K562 (cell line): ENCODE measurements around the gene CBFA2T2. TPM values are rescaled to one million over a fixed set of nuclear protein-coding genes. Genes with fewer than 3 reads are reported as not detected.

Experiments used
- CBFA2T2 ChIP-seq: fragments of 450-650 bp; conservative IDR thresholded peaks from 2 replicates; pipeline ENCODE4 v1.6.1; 2017; ENCODE audit warnings: mild to moderate bottlenecking
- CXXC5 ChIP-seq: fragments of 250-450 bp; sonication (Bioruptor Pico); IDR thresholded peaks from 2 replicates; pipeline ENCODE4 v1.8.0; 2022; ENCODE audit warnings: inconsistent platforms, mild to moderate bottlenecking, moderate library complexity
- EP400 ChIP-seq: fragments of 450-650 bp; IDR thresholded peaks from 2 replicates; pipeline ENCODE4 v1.6.1; 2017; ENCODE audit warnings: antibody characterized with exemption, mild to moderate bottlenecking, moderate library complexity
- ETS2 ChIP-seq: IDR thresholded peaks from 2 replicates; pipeline ENCODE4 v1.6.1; 2016; ENCODE audit warnings: borderline replicate concordance, missing genetic modification characterization, mild to moderate bottlenecking, moderate library complexity, missing compliant biosample characterization; ENCODE audit not compliant: poor library complexity, severe bottlenecking
- ETV5 ChIP-seq: sonication (generic); formaldehyde crosslinking; IDR thresholded peaks from 2 replicates; pipeline ENCODE4 v1.4.0; 2020; ENCODE audit warnings: low read depth, mild to moderate bottlenecking, missing genetic modification reagents
- GABPA ChIP-seq: fragments of 200-800 bp; sonication (Bioruptor generic); conservative IDR thresholded peaks from 2 replicates; pipeline ENCODE4 v1.6.1; 2016; ENCODE audit warnings: low read depth, missing genetic modification characterization, missing compliant biosample characterization
- HMGN3 ChIP-seq: IDR thresholded peaks from 2 replicates; pipeline ENCODE4 v1.6.1; 2011; ENCODE audit warnings: borderline replicate concordance, low read depth, mild to moderate bottlenecking, mixed read lengths, low read length; ENCODE audit not compliant: insufficient read length; ENCODE audit errors: extremely low read depth
- KLF16 ChIP-seq: IDR thresholded peaks from 2 replicates; pipeline ENCODE4 v1.6.1; 2016; ENCODE audit warnings: antibody characterized with exemption
- L3MBTL2 ChIP-seq: fragments of 450-650 bp; IDR thresholded peaks from 2 replicates; pipeline ENCODE4 v1.6.1; 2016; ENCODE audit warnings: mild to moderate bottlenecking, moderate library complexity
- MTA2 ChIP-seq: fragments of 450-650 bp; IDR thresholded peaks from 2 replicates; pipeline ENCODE4 v1.6.1; 2016; ENCODE audit warnings: low read depth
- NRF1 ChIP-seq, 2 experiments: fragments of 450-650 bp; IDR thresholded peaks in 1 of 2; conservative IDR thresholded peaks in 1 of 2; 2 replicates each; pipeline ENCODE4 v1.6.1; 2014; ENCODE audit warnings: mild to moderate bottlenecking in 2 of 2
- RCOR1 ChIP-seq, 2 experiments: IDR thresholded peaks; 2 replicates each; pipeline ENCODE4 v1.6.1; 2012; ENCODE audit warnings: low read depth in 2 of 2, low read length in 2 of 2, borderline replicate concordance in 1 of 2, improper control_type of control experiment in 1 of 2
- SMAD4 ChIP-seq: fragments of 250-450 bp; sonication (Bioruptor Pico); conservative IDR thresholded peaks from 2 replicates; pipeline ENCODE4 v1.8.0; 2021; ENCODE audit warnings: inconsistent platforms, mild to moderate bottlenecking, moderate library complexity
- TBL1XR1 ChIP-seq, 2 experiments: IDR thresholded peaks; 2 replicates each; pipeline ENCODE4 v1.6.1; 2012; ENCODE audit warnings: improper control_type of control experiment in 2 of 2, low read length in 2 of 2, mild to moderate bottlenecking in 1 of 2
- TRIM28 ChIP-seq: fragments of 450-650 bp; IDR thresholded peaks from 2 replicates; pipeline ENCODE4 v1.6.1; 2017
- ZSCAN29 ChIP-seq: fragments of 450-650 bp; IDR thresholded peaks from 2 replicates; pipeline ENCODE4 v1.6.1; 2017
- polyA plus RNA-seq, 8 experiments: library from polyadenylated mRNA; depleted of rRNA in 4 of 8; stranded (reverse) in 5 of 8; unstranded in 3 of 8; fragments of >200 nt; fragmentation: Nextera tagmentation in 2 of 8; fragmentation: Illumina TruSeq in 1 of 8; extraction: Ambion mirVana in 2 of 8; extraction: Trizol in 1 of 8; gene quantifications; 2 replicates each; pipeline versions ENCODE4 v1.2.1 to v1.2.3, GENCODE V29; 2011 to 2014; ENCODE audit warnings: inconsistent platforms in 1 of 8, missing spikeins in 1 of 8
- total RNA-seq, 7 experiments: library from RNA; depleted of rRNA in 6 of 7; stranded (reverse); fragments of >200 nt in 6 of 7; fragmentation: Illumina TruSeq in 2 of 7; extraction: Trizol in 2 of 7; gene quantifications; 2 replicates each; pipeline versions ENCODE4 v1.2.1 to v1.2.3, GENCODE V29; 2011 to 2021; ENCODE audit warnings: low replicate concordance in 1 of 7
- TF ChIP-seq, protein P1 (sequence below): fragments of 250-450 bp; sonication (Bioruptor Pico); IDR thresholded peaks from 2 replicates; pipeline ENCODE4 v1.5.0; 2020; ENCODE audit warnings: mild to moderate bottlenecking
- TF ChIP-seq, protein P2 (sequence below): fragments of 200-800 bp; sonication (Bioruptor generic); IDR thresholded peaks from 2 replicates; pipeline ENCODE4 v1.6.1; 2017; ENCODE audit warnings: missing genetic modification characterization, missing compliant biosample characterization
- TF ChIP-seq, protein P3 (sequence below), 2 experiments: IDR thresholded peaks in 1 of 2; conservative IDR thresholded peaks in 1 of 2; 2 replicates each; pipeline ENCODE4 v1.6.1; 2016; ENCODE audit warnings: low read depth in 2 of 2, mild to moderate bottlenecking in 1 of 2, missing compliant biosample characterization in 1 of 2, missing genetic modification characterization in 1 of 2, moderate library complexity in 1 of 2

Gene CBFA2T2
- total and polyA plus RNA-seq, 9 of the 15 experiments (the other 6 are each of a cell fraction or from before 2014, with no cell fraction given), result 0.27 to 9.6 (median 5.8) TPM

DNA sequence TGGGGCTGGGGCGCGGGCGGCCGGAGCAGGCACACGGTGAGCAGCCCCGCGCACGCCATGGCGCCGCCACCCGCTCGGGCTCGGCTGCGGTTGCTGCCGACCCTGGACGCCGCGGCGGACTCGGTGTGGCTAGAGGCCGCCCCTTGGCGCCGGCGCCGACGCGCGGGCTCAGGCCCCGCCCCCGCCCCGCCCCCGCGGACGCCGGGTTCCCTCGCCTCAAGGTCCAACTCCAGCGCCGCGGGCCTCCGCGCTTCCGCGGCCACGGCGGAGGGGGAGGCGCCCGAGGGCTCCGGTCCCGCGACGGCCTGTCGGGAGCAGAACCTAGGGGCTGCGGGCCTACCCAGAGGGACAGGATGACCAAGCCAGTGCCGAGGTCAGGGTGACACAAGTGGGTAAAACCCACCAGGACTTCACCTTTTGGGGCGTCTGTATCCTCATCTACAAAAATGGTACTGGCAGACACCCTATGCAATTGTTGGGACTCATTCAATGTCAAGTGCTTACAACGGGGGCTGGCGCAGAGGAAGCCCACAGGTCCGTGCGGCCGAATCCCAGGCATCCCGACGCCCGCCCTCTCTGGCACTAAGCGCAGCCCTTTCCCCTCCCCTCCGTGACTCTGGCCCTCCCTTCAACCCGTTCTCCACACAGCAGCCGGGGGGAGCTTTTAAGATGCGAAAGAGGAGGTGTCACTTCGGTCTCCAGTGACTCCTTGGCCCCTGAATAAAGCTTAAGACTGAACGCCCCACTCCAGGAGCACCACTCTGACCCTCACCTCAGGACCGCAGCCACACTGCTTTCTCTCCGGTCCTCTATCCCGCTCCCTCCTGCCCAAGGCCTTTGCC, 184.6 kb downstream of the CBFA2T2 start, which contains the start of gene NECAB3 (continued):
- no peak for TF ChIP-seq CBFA2T2
- no peak for TF ChIP-seq ZSCAN29
- TF ChIP-seq TRIM28, result no peak
- TF ChIP-seq EP400, result no peak
- TF ChIP-seq, protein P1, sequence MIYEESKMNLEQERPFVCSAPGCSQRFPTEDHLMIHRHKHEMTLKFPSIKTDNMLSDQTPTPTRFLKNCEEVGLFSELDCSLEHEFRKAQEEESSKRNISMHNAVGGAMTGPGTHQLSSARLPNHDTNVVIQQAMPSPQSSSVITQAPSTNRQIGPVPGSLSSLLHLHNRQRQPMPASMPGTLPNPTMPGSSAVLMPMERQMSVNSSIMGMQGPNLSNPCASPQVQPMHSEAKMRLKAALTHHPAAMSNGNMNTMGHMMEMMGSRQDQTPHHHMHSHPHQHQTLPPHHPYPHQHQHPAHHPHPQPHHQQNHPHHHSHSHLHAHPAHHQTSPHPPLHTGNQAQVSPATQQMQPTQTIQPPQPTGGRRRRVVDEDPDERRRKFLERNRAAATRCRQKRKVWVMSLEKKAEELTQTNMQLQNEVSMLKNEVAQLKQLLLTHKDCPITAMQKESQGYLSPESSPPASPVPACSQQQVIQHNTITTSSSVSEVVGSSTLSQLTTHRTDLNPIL (CRISPR knock-in tag), result no peak
- no peak for TF ChIP-seq KLF16
- TF ChIP-seq ETV5 (CRISPR knock-in tag), result peak; percentile 19; the same call in 1 of the 2 replicates
- 0 out of 4 replicates have a peak, but pooled peaks of 1 of the 2 experiments have one; percentile 2 for TF ChIP-seq TBL1XR1 (IDR thresholded peaks at IDR 0.05; ENCODE audit: low read length in 2 of 2)
- peak; percentile 68 for TF ChIP-seq HMGN3
- TF ChIP-seq L3MBTL2, result peak; percentile 72
- no peak for TF ChIP-seq ETS2 (tag)
- TF ChIP-seq, protein P2, sequence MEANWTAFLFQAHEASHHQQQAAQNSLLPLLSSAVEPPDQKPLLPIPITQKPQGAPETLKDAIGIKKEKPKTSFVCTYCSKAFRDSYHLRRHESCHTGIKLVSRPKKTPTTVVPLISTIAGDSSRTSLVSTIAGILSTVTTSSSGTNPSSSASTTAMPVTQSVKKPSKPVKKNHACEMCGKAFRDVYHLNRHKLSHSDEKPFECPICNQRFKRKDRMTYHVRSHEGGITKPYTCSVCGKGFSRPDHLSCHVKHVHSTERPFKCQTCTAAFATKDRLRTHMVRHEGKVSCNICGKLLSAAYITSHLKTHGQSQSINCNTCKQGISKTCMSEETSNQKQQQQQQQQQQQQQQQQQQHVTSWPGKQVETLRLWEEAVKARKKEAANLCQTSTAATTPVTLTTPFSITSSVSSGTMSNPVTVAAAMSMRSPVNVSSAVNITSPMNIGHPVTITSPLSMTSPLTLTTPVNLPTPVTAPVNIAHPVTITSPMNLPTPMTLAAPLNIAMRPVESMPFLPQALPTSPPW (CRISPR knock-in tag), result peak; percentile 72
- TF ChIP-seq, protein P3, sequence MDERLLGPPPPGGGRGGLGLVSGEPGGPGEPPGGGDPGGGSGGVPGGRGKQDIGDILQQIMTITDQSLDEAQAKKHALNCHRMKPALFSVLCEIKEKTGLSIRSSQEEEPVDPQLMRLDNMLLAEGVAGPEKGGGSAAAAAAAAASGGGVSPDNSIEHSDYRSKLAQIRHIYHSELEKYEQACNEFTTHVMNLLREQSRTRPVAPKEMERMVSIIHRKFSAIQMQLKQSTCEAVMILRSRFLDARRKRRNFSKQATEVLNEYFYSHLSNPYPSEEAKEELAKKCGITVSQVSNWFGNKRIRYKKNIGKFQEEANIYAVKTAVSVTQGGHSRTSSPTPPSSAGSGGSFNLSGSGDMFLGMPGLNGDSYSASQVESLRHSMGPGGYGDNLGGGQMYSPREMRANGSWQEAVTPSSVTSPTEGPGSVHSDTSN (CRISPR knock-in tag; IDR thresholded peaks at IDR 0.05; ENCODE audit: low read depth), result no peak
- TF ChIP-seq, protein P3 (tag; conservative IDR thresholded peaks at IDR 0.05; ENCODE audit: low read depth), result no peak
- TF ChIP-seq SMAD4 (CRISPR knock-in tag), result peak; percentile 55
- TF ChIP-seq RCOR1 (IDR thresholded peaks at IDR 0.05; ENCODE audit: borderline replicate concordance in 1 of 2, low read depth in 2 of 2, low read length in 2 of 2), result 0 out of 4 replicates have a peak, but pooled peaks of 1 of the 2 experiments have one; percentile 3
- TF ChIP-seq NRF1 (conservative IDR thresholded peaks at IDR 0.05 in 1 of 2, IDR thresholded peaks at IDR 0.05 in 1 of 2), result peak; percentile 66 to 69; a peak in 2 of 4 replicates
- peak; percentile 84 for TF ChIP-seq CXXC5
- peak; percentile 29; the same call in 1 of the 2 replicates for TF ChIP-seq GABPA (tag)
- no peak for TF ChIP-seq MTA2
